Stimulated activated CD4-positive, alpha-beta T cell treated with anti-CD3 and anti-CD28 coated beads, Interleukin-15, amount 100 ng/mL, for 1 hour (primary cell): ENCODE measurements around the gene ACAP3.
A peak's percentile ranks its signal among the peaks of the same experiment; 100 is the strongest.
"Not testable (repeated sequence)": the region's sequence is repeated elsewhere in the genome, so short reads cannot be mapped to it uniquely, and the experiment has no call there.

Source experiments
- DNase-seq, 2 donors: peaks; one replicate each; pipeline ENCODE4 v3.0.0-alpha.2; 2020; ENCODE audit warnings: low read depth in 1 of 2, low spot score in 1 of 2

Gene ACAP3

GRCh38 chr1:1330366-1331067 lies 22.8 kb upstream of the ACAP3 start:
- no peak for DNase-seq

- DNase-seq = no peak
These were observed 21.8 kb upstream of the ACAP3 start for GRCh38 chr1:1329304-1330210.

DNA sequence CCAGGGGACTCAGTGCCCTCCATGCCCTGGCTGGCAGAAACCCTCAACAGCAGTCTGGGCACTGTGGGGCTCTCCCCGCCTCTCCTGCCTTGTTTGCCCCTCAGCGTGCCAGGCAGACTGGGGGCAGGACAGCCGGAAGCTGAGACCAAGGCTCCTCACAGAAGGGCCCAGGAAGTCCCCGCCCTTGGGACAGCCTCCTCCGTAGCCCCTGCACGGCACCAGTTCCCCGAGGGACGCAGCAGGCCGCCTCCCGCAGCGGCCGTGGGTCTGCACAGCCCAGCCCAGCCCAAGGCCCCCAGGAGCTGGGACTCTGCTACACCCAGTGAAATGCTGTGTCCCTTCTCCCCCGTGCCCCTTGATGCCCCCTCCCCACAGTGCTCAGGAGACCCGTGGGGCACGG lies 20.5 kb upstream of the ACAP3 start:
- no peak for DNase-seq

DNA sequence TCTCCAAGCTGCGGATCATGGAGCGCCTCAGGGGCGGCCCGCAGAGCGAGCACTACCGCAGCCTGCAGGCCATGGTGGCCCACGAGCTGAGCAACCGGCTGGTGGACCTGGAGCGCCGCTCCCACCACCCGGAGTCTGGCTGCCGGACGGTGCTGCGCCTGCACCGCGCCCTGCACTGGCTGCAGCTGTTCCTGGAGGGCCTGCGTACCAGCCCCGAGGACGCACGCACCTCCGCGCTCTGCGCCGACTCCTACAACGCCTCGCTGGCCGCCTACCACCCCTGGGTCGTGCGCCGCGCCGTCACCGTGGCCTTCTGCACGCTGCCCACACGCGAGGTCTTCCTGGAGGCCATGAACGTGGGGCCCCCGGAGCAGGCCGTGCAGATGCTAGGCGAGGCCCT lies 19.6 kb upstream of the ACAP3 start:
- DNase-seq = no peak

- no peak for DNase-seq
These were observed 18.4 kb upstream of the ACAP3 start for GRCh38 chr1:1326075-1326605.

DNA sequence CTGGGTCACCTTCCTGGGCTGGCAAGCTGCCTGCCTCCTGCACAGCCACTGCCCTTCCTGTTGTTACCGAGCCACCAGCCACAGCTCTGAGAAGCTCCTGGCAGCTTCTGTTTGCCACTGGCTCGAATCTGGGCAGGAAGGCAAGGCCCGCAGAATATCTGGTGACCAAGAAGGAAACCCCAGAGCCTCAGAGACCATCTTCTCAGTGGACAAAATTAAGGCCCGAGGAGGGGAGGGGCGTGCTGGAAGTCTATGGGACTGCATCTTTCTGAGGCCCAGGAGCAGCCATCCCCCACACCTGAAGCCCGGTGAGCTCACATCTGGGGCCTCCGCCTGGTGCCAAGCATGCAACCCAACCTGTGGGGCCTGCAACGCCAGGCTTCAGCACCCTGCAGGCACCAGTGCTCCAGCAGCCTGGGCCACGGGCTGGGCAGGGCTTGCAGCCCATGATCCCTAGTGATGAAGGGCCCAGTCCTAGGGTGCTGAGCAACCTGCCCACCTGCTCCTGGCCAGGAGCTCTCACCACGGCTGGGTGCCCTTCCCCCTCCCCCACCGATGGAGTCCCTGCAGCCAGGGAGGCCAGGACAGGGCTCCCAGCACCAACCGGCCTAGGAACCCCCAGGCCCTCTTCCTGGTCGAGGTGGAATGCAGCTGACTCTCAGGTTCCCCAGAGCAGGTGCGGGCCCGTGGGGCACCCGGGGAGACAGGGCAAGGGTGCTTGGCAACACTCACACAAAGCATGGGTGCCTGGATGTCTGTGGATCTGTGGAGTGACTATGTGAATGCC lies 17.8 kb upstream of the ACAP3 start:
- no peak for DNase-seq

GRCh38 chr1:1324524-1325287 lies 17.0 kb upstream of the ACAP3 start, which contains the start of the genes CPTP and INTS11:
TSS of gene CPTP (plus strand) at chr1:1324802. CDS start at chr1:1326911, 2,109 bp downstream.
TSS of gene INTS11 (minus strand) at chr1:1324660. CDS start at chr1:1324608, 52 bp downstream.
- peak; percentile 92 to 94 for DNase-seq

DNA sequence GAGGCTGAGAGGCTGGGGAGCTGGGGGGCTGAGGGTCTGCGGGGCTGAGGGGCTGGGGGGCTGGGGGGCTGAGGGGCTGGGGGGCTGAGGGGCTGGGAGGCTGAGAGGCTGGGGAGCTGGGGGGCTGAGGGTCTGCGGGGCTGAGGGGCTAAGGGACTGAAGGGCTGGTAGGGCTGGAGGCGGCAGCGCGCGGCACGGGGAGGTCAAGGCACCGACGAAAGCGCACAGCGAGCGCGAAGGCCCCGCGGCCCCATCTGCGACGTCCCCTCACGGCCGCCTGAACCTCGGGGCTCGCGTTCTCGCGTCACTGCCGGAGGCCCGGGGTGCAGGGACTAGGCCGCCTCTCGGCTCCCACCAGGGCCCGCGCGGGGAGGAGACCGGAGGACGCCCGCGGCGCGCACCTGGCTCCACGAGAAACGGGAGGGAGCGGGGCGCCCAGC lies 16.4 kb upstream of the ACAP3 start:
- no peak for DNase-seq

DNA sequence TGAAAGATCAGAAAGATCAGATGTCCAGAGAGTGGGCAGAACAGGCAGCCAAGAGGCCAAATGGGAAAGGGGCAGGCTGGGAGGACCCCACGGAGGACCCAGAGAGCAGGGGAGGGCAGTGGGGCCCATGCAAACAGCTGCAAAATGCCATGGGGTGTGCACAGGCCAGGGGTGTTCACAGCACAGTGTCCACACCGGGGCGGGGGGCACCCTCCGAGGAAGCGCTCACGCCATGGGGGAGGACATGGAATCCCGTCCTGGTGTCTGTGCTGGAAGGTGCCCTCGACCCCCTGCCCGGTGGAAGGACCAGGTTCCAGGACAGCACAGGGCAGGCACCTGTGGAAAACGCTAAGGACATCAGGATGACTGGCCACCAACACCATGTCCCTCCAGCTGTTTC lies 15.2 kb upstream of the ACAP3 start:
- no peak for DNase-seq

DNA sequence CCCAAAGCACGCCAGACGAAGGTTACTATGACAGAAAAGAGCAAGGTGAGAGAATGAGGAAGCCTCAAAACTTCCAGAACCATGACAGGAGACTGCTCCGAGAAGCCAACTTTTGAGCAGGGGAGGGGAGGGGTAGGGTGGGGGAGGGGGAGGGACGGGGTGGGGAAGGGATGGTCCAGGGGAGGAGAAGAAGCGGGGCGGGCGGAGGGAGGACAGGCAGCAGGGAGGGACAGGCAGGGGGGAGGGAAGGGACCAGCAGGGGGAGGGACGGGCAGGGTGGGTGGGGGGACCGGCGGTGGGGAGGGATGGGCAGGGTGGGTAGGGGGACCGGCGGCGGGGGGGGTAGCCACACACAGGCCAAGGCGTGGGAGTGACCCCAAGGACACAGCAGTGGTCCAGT lies 14.7 kb upstream of the ACAP3 start:
- no peak for DNase-seq

GRCh38 chr1:1321477-1321876 lies 13.7 kb upstream of the ACAP3 start:
- no peak for DNase-seq

DNA sequence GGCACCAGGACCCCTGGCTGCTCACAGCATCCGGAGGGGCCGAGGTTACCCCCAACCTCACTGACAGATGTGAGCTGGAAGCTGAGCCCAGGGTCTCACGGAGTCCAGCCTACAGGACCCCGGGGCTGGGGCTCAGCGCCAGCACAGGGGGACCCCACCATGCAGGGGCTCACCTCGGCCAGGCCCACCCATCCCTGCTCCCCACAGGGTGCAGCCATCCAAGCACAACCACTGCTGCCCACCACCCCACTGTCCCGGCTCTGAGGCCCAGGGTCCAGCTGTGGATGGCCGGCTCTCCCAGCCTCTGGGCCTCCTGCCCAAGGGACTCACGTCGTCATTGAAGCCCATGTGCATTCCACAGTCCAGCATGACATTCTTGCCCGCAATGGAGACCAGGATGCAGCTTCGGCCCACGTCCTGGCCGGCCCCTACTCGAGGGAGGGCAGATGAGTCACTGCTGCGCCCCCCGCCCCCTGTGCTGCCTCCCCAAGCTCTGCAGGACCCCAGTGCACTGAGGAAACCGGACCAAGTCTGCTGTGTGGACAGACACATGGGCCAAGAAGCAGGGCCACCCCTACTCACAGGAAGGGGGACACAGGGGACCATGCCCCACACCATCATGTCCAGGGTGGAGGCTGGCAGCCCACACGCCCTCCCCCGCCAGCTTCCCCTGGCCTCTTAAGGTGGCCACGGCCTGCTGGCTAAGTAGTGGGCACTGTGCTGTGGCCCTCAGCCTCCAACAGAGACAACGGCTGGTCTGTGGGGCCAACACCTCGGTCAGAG lies 13.1 kb upstream of the ACAP3 start:
- no peak for DNase-seq

DNA sequence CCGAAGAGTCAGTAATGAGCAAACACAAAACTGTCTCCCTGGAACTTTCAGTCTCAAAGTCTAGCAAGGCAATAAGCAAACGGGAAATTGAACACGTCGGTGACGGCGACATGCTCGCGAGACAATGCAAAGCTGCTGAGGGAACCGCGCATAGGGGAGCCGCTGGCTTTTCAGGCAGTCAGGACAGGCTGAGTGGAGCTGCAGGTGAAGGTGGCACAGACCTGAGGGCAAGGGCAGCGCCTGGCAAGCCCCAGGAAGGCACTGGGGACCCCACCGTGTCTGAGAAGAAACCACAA lies 11.9 kb upstream of the ACAP3 start:
- DNase-seq = no peak

- DNase-seq = no peak
These were observed 11.3 kb upstream of the ACAP3 start for GRCh38 chr1:1318777-1319645.

DNA sequence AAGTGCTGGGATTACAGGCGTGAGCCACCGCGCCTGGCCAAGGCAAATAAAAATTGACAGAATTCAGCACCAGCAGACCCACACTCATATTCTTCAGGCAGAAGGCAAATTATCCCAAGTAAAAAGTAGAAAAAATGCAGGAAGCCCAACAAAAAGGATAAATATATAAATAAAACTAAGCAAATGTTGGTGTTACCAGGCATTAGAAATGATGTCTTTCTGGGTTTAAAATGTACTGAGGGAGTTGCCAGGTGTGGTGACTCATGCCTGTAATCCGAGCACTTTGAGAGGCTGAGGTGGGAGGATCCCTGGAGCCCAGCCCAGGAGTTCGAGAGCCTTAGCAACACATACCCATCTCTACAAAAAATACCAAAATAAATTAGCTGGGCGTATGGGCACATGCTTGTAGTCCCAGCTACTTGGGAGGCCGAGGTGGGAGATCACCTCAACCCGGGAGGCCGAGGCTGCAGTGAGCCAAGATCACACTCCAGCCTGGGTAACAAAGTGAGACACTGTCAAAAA lies 10.5 kb upstream of the ACAP3 start:
- DNase-seq = no peak

DNA sequence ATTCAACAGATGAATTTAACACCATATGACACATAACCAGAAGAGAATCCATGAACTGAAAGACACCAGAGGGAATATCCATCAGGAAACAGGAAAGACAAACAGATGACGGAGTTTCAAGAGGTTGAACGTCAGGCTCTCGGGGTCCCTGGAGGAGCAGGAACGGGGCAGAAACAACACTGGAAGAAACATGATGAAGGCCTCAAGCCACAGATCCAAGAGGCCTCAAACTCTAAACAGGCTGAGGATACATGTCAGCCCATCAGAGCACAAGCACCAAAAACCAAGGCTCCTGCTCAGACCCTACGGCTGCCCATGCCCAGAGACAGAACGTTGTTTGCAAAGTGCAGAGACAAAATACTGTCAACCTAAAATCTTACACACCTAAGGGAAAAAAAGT lies 9.7 kb upstream of the ACAP3 start:
- DNase-seq = no peak

DNA sequence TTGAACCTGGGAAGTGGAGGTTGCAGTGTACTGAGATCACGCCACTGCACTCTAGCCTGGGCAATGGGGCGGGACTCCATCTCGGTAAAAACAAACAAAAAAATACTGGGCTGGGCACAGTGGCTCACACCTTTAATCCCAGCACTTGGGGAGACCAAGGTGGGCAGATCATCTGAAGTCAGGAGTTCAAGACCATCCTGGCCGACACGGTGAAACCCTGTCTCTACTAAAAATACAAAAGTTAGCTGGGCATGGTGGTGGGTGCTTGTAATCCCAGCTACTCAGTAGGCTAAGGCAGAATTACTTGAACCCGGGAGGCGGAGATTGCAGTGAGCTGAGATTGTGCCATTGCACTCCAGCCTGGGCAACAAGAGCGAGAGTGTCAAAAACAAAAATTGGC lies 8.5 kb upstream of the ACAP3 start:
- not testable (repeated sequence) for DNase-seq

DNA sequence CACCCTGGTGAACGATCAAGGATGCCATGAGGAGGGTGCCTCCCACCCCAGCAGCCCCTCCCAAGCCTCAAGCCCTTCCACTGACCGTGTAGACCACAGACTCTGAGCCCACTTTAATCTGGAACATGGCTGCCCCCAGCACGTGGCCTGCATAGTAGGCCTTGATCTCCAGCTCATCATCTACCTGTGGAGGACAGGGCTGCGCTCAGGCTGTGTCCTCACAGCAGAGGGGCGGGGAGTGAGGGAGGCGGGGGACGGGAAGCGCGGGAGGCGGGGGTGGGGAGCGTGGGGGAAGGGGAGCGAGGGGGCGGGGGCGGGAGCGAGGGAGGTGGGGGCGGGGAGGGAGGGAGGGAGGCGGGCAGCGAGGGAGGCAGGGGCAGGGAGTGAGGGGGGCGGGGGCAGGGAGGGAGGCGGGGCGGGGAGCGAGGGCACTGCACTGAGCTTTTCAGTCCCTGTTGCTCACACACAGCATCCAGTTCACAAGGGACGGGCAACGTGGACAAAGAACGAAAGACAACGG lies 7.8 kb upstream of the ACAP3 start:
- no peak for DNase-seq
